OCI-LY3 (cell line): ENCODE results near the gene DRD4.

Experiments used
- H2AFZ ChIP-seq: fragments of 200-600, 300-600 bp; shearing (Covaris generic); 2 replicates; pipeline ENCODE4 v1.6.0; 2014; ENCODE audit warnings: antibody characterized with exemption, low read depth, low read length
- H3K27ac ChIP-seq: fragments of 200-600, 300-600 bp; sonication (generic); 2 replicates; pipeline ENCODE4 v1.5.1; 2014; ENCODE audit warnings: mild to moderate bottlenecking, low read length, moderate library complexity, mixed read lengths
- H3K27me3 ChIP-seq: fragments of 200-600, 300-600 bp; sonication (generic); 2 replicates; pipeline ENCODE4 v1.6.1; 2014; ENCODE audit warnings: low read depth, low read length, mixed read lengths
- H3K36me3 ChIP-seq: fragments of 200-600, 300-600 bp; sonication (generic); replicated peaks from 2 replicates; pipeline ENCODE3; 2014; ENCODE audit warnings: low read depth, low read length, mixed read lengths
- H3K4me1 ChIP-seq: fragments of 300-600, 200-600 bp; sonication (generic); 2 replicates; pipeline ENCODE4 v1.6.1; 2014; ENCODE audit warnings: low read length, mixed read lengths
- H3K4me2 ChIP-seq: fragments of 200-600, 300-600 bp; sonication (generic); 2 replicates; pipeline ENCODE4 v1.6.1; 2014; ENCODE audit warnings: low read length, mixed read lengths
- H3K4me3 ChIP-seq: fragments of 300-600, 200-600 bp; sonication (generic); 2 replicates; pipeline ENCODE4 v1.5.1; 2014; ENCODE audit warnings: antibody characterized with exemption, mild to moderate bottlenecking, low read length, moderate library complexity
- H3K79me2 ChIP-seq: fragments of 300-600, 200-600 bp; shearing (Covaris generic); 2 replicates; pipeline ENCODE4 v1.6.1; 2014; ENCODE audit warnings: mild to moderate bottlenecking, low read length, mixed read lengths
- H3K9ac ChIP-seq: fragments of 300-600, 200-600 bp; shearing (Covaris generic); 2 replicates; pipeline ENCODE4 v1.6.0; 2014; ENCODE audit warnings: mild to moderate bottlenecking, low read length, moderate library complexity
- H3K9me3 ChIP-seq: fragments of 200-600, 300-600 bp; shearing (Covaris generic); 2 replicates; pipeline ENCODE4 v1.6.1; 2014; ENCODE audit warnings: low read length, mixed read lengths; ENCODE audit not compliant: insufficient read depth
- H4K20me1 ChIP-seq: fragments of 200-600, 300-600 bp; sonication (generic); 2 replicates; pipeline ENCODE4 v1.6.1; 2016; ENCODE audit warnings: low read length, mixed read lengths; ENCODE audit not compliant: insufficient read depth
- EZH2phosphoT487 ChIP-seq: fragments of 200-600 bp; shearing (Covaris generic); IDR thresholded peaks from 2 replicates; pipeline ENCODE4 v1.6.1; 2018; ENCODE audit warnings: antibody characterized with exemption, mixed run types, low read depth
- TF ChIP-seq, protein P1 (sequence below): fragments of 200-600, 300-600 bp; sonication (generic); IDR thresholded peaks from 2 replicates; pipeline ENCODE4 v1.5.1; 2014; ENCODE audit warnings: antibody characterized with exemption, low read length, low read depth

DRD4 gene

DNA sequence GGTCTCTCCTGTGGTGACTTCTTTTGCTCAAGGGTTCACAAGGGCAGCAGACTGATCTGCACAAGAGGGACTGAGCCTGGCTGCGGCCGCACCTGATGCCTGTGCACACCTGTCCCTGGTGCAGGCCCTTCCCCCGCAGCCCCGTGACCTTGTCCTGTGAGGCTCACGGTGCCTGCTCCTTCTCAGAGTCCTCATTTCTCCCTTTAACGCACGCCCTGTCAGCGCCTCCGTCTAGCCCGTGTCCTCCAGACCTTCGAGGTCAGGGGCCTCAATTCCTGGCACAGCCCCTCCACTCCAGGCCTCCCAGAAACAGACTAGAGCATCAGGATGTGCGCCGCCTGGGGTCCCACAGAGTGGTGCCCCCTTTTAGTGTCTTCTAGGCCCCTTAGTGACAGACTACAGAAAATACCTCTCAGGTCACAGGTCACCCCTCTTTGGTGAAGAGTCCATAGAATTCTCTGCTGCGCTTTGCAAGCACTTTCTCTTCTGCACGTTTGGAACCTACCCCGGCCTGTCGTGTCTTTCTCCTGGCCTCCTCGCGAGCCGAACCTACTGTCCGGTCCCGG is 1.0 kb upstream of the DRD4 start:
- Histone ChIP-seq H3K4me2 (no peak overlapping the region), H3K4me3 (no peak overlapping the region), H3K4me1 (peaks cover under 1% of the 10 kb centered on the region), H4K20me1 (no peaks in the 10 kb centered on the region), H3K27me3 (no peaks in the 10 kb centered on the region), H3K9me3 (no peaks in the 10 kb centered on the region), H3K9ac (no peak overlapping the region), H2AFZ (no peak overlapping the region), H3K36me3 (no peaks in the 10 kb centered on the region), H3K79me2 (no peaks in the 10 kb centered on the region), H3K27ac (no peak overlapping the region)
- TF ChIP-seq, protein P1, sequence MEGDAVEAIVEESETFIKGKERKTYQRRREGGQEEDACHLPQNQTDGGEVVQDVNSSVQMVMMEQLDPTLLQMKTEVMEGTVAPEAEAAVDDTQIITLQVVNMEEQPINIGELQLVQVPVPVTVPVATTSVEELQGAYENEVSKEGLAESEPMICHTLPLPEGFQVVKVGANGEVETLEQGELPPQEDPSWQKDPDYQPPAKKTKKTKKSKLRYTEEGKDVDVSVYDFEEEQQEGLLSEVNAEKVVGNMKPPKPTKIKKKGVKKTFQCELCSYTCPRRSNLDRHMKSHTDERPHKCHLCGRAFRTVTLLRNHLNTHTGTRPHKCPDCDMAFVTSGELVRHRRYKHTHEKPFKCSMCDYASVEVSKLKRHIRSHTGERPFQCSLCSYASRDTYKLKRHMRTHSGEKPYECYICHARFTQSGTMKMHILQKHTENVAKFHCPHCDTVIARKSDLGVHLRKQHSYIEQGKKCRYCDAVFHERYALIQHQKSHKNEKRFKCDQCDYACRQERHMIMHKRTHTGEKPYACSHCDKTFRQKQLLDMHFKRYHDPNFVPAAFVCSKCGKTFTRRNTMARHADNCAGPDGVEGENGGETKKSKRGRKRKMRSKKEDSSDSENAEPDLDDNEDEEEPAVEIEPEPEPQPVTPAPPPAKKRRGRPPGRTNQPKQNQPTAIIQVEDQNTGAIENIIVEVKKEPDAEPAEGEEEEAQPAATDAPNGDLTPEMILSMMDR = no peak

DNA sequence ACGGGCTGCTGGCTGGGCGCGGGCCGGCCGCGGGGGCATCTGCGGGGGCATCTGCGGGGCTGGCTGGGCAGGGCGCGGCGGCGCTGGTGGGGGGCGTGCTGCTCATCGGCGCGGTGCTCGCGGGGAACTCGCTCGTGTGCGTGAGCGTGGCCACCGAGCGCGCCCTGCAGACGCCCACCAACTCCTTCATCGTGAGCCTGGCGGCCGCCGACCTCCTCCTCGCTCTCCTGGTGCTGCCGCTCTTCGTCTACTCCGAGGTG is 194 bp downstream of the DRD4 start:
- no peak overlapping the region for H2AFZ ChIP-seq
- H3K4me2 ChIP-seq = no peak overlapping the region
- H3K27me3 ChIP-seq = no peaks in the 10 kb centered on the region
- no peak overlapping the region for H3K9ac ChIP-seq
- no peaks in the 10 kb centered on the region for H3K79me2 ChIP-seq
- H3K27ac ChIP-seq = no peak overlapping the region
- peaks cover 5% of the 10 kb centered on the region for H3K36me3 ChIP-seq
- H4K20me1 ChIP-seq = no peaks in the 10 kb centered on the region
- TF ChIP-seq, protein P1 = no peak
- no peak for TF ChIP-seq EZH2phosphoT487
- H3K4me1 ChIP-seq = no peaks in the 10 kb centered on the region
- no peak overlapping the region for H3K4me3 ChIP-seq
- no peaks in the 10 kb centered on the region for H3K9me3 ChIP-seq

DNA sequence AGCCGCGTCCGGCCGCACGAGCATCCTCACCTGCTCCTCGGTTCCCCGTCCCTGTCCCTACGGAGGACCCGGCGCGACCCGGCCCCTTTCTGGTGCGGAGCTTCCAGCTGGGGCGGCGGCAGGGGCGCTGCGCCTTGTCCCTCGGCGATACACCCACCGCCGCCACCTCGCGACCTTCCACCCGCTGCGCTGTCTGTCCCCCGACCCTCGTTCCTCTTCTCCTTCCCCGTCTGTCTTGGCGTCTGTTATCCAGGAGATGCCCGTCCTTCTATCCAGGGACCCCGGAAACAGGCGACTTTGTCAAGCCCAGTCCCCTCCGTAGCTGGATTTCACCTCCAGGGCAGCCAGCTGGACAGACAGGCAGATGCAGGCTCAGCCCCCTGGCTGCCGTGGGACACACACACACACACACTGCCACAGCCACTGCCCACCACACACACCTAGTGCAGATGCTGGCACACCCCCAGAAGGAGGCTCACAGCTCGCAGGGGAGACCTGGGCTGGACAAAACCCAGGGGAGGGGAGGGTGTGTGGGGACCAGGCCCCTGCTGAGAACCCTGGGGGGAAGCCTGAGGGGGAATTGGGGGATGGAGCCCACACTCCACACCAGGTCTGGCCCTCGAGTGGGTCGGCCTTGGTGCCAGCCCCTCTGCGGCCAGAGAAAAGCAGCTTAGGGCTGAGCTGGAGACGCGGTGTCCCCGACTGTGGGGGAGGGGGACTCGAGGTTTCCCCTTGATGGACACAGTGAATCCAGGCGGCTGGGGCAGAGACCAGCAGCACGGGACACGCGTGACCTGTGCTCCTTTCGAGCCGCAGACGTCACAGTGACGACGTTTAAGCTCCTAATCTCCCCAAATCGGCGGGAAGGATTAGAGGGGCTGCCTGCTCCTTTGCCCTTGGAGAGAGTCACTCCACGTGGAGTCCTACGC is 788 bp downstream of the DRD4 start:
- no peaks in the 10 kb centered on the region for H3K4me1 ChIP-seq
- no peak overlapping the region for H2AFZ ChIP-seq
- H3K9ac ChIP-seq = no peak overlapping the region
- H3K36me3 ChIP-seq = peaks cover 6% of the 10 kb centered on the region
- no peak overlapping the region for H3K4me2 ChIP-seq
- no peaks in the 10 kb centered on the region for H3K9me3 ChIP-seq
- no peaks in the 10 kb centered on the region for H3K79me2 ChIP-seq
- H3K4me3 ChIP-seq = no peak overlapping the region
- H3K27me3 ChIP-seq = no peaks in the 10 kb centered on the region
- TF ChIP-seq EZH2phosphoT487 = no peak
- TF ChIP-seq, protein P1 = no peak
- no peaks in the 10 kb centered on the region for H4K20me1 ChIP-seq
- no peak overlapping the region for H3K27ac ChIP-seq

DNA sequence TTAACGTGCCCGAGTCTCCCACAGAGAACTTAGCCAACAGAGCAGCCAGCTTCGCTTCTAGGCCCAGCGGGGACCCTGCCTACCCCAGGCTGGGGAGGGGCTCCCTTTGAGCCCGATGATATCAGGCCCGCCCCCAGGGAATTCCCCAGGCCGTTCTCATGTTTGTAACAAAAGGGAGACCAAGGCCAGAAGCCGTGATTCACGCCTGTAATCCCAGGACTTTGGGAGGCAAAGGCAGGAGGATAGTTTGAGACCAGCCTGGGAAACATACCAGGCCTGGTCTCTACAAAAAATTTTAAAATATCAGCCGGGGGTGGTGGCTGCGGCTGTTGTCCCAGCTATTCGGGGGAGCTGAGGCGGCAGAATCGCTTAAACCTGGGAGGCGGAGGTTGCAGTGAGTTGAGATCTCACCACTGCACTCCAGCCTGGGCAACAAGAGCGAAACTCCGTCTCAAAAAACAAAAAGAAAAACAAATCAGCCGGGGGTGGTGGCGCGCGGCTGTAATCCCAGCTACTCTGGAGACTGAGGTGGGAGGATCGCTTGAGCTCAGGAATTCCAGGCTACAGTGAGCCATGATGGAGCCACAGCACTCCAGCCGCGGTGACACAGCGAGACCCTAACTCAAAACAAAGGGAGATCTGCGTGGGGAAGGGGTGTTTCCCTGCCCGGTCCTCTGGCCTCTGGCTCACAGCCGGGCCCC is 1.7 kb downstream of the DRD4 start:
- no peak overlapping the region for H3K27ac ChIP-seq
- H3K27me3 ChIP-seq = no peaks in the 10 kb centered on the region
- no peaks in the 10 kb centered on the region for H3K4me1 ChIP-seq
- H3K36me3 ChIP-seq = peaks cover 7% of the 10 kb centered on the region
- no peaks in the 10 kb centered on the region for H3K9me3 ChIP-seq
- no peak overlapping the region for H3K4me2 ChIP-seq
- no peak overlapping the region for H2AFZ ChIP-seq
- H4K20me1 ChIP-seq = no peaks in the 10 kb centered on the region
- TF ChIP-seq EZH2phosphoT487 = no peak
- TF ChIP-seq, protein P1 = no peak
- H3K9ac ChIP-seq = no peak overlapping the region
- no peaks in the 10 kb centered on the region for H3K79me2 ChIP-seq
- no peak overlapping the region for H3K4me3 ChIP-seq
